Measurements from ENCODE around the gene GATA2.

GATA2 gene

DNA sequence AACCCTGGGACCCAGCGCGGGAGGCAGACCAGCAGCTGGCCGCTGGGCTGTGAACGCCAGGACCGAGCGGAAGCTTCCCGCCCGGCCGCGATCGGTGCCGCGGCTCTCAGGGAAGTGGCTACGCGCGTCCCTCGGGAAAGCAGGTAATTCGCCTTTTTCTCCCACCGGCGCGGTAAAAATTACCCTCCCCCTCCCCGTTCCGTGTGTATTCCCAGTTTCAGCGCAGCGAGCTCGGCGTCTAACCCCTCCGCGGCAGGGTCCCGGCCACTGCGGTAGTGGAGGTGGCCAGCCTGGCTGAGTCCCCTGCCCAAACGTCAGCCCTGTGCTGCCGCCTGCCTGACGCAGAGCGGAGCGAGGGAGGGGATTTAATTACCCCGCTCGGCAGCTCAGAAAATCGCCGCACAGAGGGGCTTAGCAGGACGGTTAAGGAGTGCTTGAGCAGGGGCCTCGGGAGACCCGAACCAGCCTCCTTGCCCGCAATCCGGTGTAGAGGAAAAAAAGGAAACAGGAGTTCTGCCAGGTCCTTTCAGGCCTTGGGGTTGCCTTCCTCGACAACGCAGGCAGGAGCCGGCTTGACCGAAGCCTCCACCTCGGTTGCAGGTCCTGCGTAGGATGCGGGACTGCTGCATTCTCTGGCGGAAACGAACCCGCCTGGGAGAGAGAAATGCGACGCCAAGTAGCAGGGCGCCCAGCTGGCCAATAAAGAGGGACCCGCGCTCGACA is 2.9 kb downstream of the GATA2 start:
- Histone ChIP-seq H3K4me3 (ENCODE audit: severe bottlenecking) (peak overlapping the region; percentile 74), H3K36me3 (ENCODE audit: low read depth) (peaks cover 5% of the 10 kb centered on the region; the same call in 1 of the 2 replicates), H3K27me3 (ENCODE audit: insufficient read depth, poor library complexity, severe bottlenecking) (no peaks in the 10 kb centered on the region), H3K27ac (ENCODE audit: poor library complexity, severe bottlenecking) (peak overlapping the region; percentile 30), H3K4me1 (ENCODE audit: insufficient read depth, poor library complexity, severe bottlenecking) (no peaks in the 10 kb centered on the region), H3K9me3 (ENCODE audit: severe bottlenecking) (no peaks in the 10 kb centered on the region)
- TF ChIP-seq, protein P1, sequence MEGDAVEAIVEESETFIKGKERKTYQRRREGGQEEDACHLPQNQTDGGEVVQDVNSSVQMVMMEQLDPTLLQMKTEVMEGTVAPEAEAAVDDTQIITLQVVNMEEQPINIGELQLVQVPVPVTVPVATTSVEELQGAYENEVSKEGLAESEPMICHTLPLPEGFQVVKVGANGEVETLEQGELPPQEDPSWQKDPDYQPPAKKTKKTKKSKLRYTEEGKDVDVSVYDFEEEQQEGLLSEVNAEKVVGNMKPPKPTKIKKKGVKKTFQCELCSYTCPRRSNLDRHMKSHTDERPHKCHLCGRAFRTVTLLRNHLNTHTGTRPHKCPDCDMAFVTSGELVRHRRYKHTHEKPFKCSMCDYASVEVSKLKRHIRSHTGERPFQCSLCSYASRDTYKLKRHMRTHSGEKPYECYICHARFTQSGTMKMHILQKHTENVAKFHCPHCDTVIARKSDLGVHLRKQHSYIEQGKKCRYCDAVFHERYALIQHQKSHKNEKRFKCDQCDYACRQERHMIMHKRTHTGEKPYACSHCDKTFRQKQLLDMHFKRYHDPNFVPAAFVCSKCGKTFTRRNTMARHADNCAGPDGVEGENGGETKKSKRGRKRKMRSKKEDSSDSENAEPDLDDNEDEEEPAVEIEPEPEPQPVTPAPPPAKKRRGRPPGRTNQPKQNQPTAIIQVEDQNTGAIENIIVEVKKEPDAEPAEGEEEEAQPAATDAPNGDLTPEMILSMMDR (IDR thresholded peaks at IDR 0.05; ENCODE audit: poor library complexity, severe bottlenecking): peak; percentile 33
- ATAC-seq (ENCODE audit: low read depth) (peak; percentile 35; the same call in 2 of the 3 replicates), DNase-seq (ENCODE audit: low spot score) (peak; percentile 55)

DNA sequence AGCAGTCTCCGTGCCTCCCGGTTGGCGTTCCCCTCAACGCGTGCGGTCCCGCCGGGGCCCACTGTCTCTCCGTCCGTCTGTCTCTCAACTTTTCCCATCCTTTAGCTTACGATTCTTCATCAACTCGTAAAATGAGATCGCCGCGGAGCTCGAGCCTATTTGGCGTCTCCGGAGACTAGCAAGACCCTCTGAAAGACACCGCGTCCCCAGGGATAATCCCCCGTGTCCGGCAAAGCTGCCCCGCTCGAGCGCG is 3.4 kb downstream of the GATA2 start:
- TF ChIP-seq, protein P1 (IDR thresholded peaks at IDR 0.05; ENCODE audit: poor library complexity, severe bottlenecking): no peak
- DNase-seq (ENCODE audit: low spot score) (no peak), ATAC-seq (ENCODE audit: low read depth) (no peak)
- H3K4me1 ChIP-seq (ENCODE audit: insufficient read depth, poor library complexity, severe bottlenecking): no peaks in the 10 kb centered on the region
- peaks cover 5% of the 10 kb centered on the region; the same call in 1 of the 2 replicates for H3K36me3 ChIP-seq (ENCODE audit: low read depth)
- peak overlapping the region; percentile 74 for H3K4me3 ChIP-seq (ENCODE audit: severe bottlenecking)
- no peaks in the 10 kb centered on the region for H3K9me3 ChIP-seq (ENCODE audit: severe bottlenecking)
- no peaks in the 10 kb centered on the region for H3K27me3 ChIP-seq (ENCODE audit: insufficient read depth, poor library complexity, severe bottlenecking)
- H3K27ac ChIP-seq (ENCODE audit: poor library complexity, severe bottlenecking): peak overlapping the region; percentile 30

DNA sequence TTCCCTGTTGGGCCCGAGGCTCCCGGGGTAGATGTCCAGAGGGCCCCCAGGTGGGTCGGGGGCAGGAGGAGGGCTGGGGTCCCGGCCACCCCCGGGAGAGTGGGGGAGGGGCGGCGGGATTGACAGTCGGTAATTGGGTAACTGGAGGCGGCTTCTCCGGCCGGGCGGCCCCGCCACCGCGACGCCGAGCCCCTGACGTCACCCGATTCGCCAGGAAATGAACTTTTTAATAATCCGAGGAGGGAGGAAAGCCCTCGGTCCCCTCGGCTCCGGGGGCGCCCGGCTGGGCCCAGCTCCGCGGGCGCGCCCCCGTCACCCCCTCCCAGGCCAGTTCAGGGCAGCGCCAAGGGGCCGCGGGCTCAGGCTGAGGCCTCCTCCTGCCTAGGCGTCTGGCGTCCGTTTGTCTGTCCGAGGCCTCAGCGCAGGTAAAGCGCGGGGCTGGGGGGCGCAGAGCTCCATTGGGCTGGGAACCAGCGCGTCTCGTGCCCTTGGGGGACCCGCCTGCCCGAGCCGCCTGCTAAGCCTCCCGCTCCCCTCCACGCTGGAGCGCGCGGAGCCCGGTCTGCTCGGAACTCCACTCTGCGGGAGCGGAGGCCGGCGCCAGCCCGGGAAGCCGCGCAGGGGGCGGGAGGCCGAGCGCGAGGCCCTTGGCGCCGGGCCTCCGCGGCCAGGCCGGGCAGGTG is 3.9 kb downstream of the GATA2 start:
- H3K4me1 ChIP-seq (ENCODE audit: insufficient read depth, poor library complexity, severe bottlenecking): no peaks in the 10 kb centered on the region
- peak; percentile 27 for ATAC-seq (ENCODE audit: low read depth)
- TF ChIP-seq, protein P1 (IDR thresholded peaks at IDR 0.05; ENCODE audit: poor library complexity, severe bottlenecking): no peak
- peak overlapping the region; percentile 30 for H3K27ac ChIP-seq (ENCODE audit: poor library complexity, severe bottlenecking)
- no peak for DNase-seq (ENCODE audit: low spot score)
- H3K4me3 ChIP-seq (ENCODE audit: severe bottlenecking): peak overlapping the region; percentile 74
- H3K27me3 ChIP-seq (ENCODE audit: insufficient read depth, poor library complexity, severe bottlenecking): no peaks in the 10 kb centered on the region
- H3K36me3 ChIP-seq (ENCODE audit: low read depth): peaks cover 5% of the 10 kb centered on the region; the same call in 1 of the 2 replicates
- no peaks in the 10 kb centered on the region for H3K9me3 ChIP-seq (ENCODE audit: severe bottlenecking)

DNA sequence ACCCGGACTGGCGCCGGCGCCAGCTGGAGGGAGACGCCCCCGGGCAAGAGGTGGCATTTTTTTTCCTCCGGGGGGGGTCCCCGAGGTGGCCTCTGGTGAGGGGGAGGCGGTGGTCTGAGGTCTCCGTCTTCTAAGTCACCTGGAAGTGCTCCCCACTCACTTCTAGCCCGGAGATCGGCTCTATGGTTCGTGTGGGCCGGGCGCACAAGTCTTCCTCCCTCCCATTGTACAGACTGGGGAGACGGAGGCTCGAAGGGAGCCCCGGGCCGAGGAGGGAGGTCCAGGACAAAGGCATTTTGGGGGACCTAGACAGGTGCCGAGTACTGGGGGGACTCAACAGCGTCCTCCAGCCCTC is 4.4 kb downstream of the GATA2 start:
- Histone ChIP-seq H3K36me3 (ENCODE audit: low read depth) (peaks cover 5% of the 10 kb centered on the region; the same call in 1 of the 2 replicates), H3K9me3 (ENCODE audit: severe bottlenecking) (no peaks in the 10 kb centered on the region), H3K27ac (ENCODE audit: poor library complexity, severe bottlenecking) (peak overlapping the region; percentile 30), H3K4me1 (ENCODE audit: insufficient read depth, poor library complexity, severe bottlenecking) (no peaks in the 10 kb centered on the region), H3K27me3 (ENCODE audit: insufficient read depth, poor library complexity, severe bottlenecking) (no peaks in the 10 kb centered on the region), H3K4me3 (ENCODE audit: severe bottlenecking) (peak overlapping the region; percentile 74)
- TF ChIP-seq, protein P1 (IDR thresholded peaks at IDR 0.05; ENCODE audit: poor library complexity, severe bottlenecking): no peak
- ATAC-seq (ENCODE audit: low read depth) (no peak), DNase-seq (ENCODE audit: low spot score) (no peak)

All from RWPE2 (cell line).